NCI-H446 (cell line): ENCODE data around the gene CHST7.

Source experiments
- DNase-seq, 2 experiments: peaks; one replicate each; lab custom pipeline; 2025; lab: John Stamatoyannopoulos, UW

Gene CHST7

GRCh38 chrX:46573892-46574773 is 568 bp downstream of the CHST7 start:
- DNase-seq, result peak; percentile 12 to 48

DNA sequence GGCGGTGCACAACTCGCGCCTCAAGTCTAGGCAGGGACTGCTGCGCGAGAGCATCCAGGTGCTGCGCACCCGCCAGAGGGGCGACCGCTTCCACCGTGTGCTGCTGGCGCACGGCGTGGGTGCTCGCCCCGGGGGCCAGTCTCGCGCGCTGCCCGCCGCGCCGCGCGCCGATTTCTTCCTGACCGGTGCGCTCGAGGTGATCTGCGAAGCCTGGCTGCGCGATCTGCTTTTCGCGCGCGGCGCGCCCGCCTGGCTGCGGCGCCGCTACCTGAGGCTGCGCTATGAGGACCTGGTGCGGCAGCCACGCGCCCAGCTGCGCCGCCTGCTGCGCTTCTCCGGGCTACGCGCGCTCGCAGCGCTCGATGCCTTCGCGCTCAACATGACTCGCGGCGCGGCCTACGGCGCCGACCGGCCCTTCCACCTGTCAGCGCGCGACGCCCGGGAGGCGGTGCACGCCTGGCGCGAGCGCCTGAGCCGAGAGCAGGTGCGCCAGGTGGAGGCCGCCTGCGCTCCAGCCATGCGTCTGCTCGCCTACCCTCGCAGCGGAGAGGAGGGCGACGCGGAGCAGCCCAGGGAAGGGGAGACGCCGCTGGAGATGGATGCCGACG is 1.3 kb downstream of the CHST7 start:
- no peak for DNase-seq

GRCh38 chrX:46575586-46575985 is 2.0 kb downstream of the CHST7 start:
- no peak for DNase-seq

DNA sequence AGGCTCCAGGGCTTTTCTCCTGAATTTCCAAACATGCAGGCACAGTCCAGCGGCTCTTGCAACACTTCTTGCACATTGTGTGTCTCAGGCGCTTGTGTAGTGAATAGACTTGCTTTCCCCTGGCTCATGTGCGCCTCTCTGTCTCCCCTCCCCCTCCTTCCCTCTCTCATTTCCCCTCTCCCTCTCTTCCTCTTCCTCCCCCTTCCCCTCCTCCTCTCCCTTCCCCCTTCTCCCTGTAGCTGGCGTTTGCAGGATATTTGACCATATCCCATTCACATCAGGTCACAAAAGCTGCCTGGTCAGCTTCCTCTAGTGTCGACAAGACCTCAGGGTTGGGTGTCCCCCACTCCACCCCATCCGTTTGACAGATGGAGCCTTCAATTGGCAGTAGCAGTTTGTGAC is 2.4 kb downstream of the CHST7 start:
- DNase-seq, result no peak

- DNase-seq, result no peak
Measured at GRCh38 chrX:46576458-46576857, 2.9 kb downstream of the CHST7 start.

GRCh38 chrX:46577221-46578005 is 3.8 kb downstream of the CHST7 start:
- no peak for DNase-seq

DNA sequence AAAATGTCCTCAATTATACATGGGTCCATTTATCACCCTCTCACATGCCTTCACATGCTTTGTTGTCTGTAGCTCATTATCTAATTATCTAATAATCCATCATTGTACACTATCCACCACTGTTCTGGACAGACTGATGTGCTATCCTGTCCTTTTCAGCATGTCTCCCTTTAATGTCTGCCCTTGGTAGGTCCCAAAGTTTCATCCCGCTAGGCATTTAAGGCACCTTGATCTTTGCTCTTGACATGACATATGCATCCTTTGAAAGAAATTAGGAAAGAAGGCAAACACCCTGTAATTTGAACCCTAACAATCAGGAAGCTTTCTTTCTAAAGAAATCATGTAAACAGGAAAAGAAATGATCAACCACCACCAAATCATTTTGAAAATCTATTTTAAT is 5.7 kb downstream of the CHST7 start:
- DNase-seq, result no peak

DNA sequence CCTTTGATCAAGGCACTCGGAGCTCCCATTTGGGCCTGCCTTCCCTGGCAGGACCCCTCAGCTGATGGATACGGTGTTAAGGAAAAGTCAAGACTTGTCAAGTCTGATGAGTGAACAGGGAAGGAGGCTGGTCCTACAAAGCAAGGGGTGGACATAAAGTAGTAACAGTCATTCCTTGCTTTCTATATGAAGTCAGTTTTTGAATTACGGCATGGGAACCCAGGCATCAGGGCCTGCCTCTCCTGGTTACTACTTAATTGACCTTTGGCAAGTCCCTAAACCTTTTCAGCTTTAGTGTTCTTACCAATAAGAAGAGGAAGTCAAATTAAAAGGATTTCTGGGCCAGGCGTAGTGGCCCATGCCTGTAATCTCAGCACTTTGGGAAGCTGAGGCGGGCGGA is 7.0 kb downstream of the CHST7 start:
- DNase-seq, result no peak

DNA sequence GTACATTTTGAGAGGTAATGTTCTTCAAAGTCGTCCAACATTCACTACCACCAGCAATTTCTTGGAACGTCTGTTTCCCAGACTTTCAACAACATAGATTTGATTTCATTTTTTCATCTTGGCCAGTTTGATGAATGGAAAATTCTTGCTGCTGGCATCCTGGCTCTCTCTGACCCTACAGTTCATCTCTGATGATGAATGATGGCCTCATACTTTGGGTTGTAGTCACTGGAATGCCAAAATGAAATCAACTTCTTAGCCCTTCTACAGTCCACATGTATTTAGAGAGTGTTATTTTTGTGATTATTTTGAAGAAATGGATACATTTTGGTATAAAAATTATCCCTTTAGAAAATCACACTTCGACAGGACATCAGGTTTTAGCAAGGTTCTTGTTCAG is 8.8 kb downstream of the CHST7 start:
- no peak for DNase-seq

- no peak for DNase-seq
Measured at GRCh38 chrX:46582966-46583365, 9.4 kb downstream of the CHST7 start.

DNA sequence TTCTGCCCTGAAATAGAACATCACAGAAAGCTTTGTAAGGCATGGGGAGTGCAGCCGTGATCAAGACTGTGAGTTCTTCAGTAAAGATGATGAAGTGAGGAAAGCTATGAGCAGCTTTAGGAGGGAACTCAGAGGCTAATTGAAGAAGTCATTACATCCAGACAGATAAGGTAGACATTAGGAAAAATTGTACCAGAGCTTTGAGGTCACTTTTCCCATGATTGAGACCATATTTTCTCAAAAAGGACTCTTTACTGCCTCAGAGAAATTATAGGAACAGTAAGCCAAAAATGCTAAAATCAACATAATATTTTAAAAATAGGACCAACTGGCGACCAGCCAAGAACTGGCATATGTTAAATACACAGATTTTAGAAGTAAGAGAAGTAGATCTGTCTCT is 11.2 kb downstream of the CHST7 start:
- DNase-seq, result no peak

- no peak for DNase-seq
Measured at GRCh38 chrX:46587158-46587557, 13.6 kb downstream of the CHST7 start.

DNA sequence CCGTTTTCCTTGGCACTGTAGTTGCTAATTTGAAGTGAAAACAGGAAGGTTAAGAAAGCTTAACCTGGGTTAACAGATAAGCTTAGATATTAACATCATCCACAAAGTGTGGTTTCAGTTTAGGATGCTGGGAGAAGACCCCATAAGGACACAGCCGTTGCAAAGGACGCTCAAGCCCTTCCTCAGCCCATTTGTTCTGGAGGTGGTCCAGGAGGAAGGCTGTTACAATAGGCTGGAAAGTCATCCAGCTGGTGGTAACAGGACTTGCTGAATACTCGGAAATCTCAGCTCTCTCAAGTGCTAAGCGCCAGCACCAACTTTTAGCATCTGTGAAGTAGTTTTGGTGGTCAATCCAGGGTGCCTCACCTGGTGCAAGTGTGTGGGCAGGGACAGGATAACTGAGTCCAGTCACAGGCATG is 14.2 kb downstream of the CHST7 start:
- DNase-seq, result no peak

DNA sequence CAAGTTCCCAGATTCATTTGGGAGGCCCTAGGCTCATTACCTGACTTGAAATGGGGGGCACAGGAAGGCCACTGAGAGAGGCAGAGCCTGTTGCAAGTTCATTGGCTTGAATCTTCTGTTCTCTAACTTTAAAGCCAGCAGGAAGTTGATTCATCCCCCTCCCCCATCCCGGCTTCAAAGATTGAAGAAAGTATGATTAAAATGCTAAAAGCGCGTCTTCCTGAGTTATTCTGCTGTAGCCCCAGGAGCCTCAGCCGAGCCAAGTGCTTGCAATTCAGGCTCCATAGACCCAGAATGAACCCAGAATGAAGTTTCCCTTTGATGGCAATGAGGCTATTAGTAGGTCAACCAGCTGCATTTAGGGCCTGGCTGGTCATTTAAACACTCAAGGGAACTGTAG is 14.7 kb downstream of the CHST7 start:
- no peak for DNase-seq

DNA sequence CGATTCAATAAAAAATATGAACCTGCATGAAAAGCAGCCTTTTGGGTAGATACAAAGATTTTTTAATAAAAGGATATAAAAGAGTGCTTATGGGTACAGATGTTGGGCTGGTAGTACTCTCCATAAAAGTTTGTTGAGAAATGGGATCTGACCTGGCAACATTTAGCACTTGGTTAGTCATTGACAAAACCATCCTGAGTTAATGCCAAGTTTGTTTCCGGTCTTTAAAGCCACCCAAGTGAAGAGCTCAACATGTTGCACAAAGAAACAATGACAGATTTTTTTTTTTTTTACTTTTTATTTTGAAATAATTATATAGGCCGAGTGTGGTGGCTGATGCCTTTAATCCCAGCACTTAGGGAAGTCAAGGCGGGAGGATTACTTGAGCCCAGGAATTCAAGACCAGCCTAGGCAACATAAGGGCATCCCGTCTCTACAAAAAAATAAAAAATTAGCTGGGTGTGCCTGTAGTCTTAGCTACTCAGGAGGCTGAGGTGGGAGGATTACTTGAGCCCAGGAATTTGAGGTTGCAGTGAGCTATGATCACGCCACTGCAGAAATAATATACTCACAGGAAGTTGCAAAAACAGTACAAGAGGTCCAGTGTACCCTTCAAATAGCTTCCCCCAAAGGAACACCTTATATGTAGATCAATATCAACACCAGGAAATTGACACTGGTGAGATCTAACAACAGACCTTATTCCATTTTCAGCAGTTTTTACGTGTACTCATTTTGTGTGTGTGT is 16.6 kb downstream of the CHST7 start:
- DNase-seq, result peak in 1 of 2 experiments; percentile 7

DNA sequence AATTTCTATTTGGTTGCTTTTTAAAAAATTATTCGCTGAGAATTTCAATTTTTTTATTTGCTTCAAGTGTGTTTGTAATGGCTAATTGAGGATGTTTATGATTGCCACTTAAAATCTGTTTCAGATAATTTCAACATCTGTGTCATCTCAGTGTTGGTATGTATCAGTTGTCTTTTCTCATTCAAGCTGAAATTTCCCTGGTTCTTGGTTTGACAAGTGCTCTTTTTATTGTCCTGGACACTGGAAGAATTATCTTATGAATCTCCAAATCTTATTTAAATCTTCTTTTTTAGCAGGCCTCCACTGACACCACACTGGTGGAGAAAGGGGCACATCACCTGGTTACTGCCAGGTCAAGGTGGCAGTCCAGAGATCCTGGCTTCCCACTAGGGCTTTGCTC is 21.5 kb downstream of the CHST7 start:
- DNase-seq, result no peak

GRCh38 chrX:46597208-46597607 is 23.6 kb downstream of the CHST7 start:
- DNase-seq, result no peak

DNA sequence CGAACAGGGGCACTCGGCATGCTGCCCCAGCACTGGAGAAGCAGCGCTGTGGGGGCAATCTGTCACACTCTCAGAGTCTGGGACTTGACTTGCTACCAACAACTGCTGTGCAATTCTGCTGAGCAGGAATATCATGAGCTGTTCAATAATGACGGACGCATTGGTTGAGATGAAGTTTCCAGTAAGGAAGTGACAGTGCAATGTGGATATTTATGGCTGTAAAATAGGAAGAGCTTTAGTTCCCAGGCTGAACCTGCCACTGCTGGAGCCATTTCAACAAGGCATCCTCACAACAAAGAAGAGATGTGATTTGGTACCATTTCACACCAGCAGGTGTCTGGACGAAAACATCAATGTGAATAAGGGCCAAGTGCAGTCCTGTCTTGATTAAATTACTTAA is 24.2 kb downstream of the CHST7 start:
- no peak for DNase-seq

- no peak for DNase-seq
Measured at GRCh38 chrX:46599051-46599560, 25.5 kb downstream of the CHST7 start.

DNA sequence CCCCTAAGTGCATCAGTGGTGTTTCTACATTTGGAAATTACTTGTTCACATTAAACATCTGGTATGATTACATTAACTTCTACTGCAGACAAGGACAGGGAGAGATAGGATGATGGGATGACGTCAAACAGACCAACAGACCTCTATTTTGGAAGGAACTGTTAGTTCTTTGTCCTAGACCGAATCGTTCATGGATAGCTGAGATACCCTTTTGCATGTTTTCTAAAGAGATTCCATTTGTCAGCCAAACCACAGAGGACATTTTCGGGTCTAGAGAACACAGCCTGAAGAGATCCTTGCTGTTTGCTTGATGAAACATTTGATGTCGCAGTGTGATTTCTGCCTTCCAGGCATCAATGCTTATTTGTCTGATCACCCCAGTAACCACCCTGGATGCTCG is 27.7 kb downstream of the CHST7 start:
- no peak for DNase-seq

DNA sequence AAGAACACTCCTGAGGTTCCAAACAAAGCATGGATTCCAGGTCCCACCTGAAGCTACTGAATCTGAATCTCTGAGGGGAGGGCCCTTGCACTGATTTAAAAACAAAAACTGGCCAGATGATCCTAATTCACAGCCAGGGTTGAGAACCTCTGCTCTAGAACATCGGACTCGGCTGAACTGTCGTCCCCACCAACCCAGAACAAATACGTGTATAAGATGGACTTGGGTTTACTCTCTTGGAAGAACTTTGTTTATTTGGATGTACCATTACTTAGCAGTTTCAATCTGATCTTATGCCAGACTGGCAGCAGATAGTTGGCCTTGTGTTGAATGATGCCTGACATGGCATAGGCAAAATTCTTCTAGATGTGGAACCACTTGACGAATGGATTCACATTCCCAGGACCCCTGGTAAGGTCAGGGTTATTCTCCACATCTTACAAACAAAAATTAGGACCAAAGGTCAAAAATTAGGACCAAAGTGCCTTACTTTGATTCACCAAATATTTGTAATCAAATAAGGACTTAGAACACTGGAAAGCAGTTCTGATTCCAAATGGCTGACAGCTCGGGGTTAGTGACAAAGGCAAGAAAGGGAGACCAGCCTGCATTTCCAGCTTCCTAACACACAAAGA is 29.0 kb downstream of the CHST7 start:
- DNase-seq, result no peak
